Measurements from ENCODE around the gene LIFR. TPM values are rescaled to one million over a fixed set of nuclear protein-coding genes. Genes with fewer than 3 reads are reported as not detected.

LIFR gene
- total and polyA plus RNA-seq, 2 of the 4 experiments (the other 2 are of a cell fraction) = 1.9 to 10.4 TPM

DNA sequence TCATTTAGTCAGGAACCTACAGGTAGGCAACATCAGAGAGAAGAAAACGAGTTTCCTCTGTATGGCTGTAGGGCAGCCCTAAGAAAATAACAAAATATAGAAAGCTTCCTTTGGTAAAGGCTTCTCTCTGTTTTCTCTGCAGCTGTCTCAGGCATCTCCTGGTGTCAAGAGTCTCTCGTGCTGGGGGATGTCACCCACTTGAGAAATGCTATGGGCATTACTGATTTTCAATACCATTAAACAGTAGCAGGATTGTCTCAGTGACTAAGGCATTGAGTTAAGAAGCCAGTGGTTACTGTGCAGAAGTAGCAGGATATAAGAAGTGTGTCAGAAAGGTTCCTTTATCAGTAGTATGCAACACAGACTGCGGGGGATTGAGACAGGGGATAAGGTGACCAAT lies 32.4 kb downstream of the LIFR start:
- no CpG with 5 or more reads among the region's 3 CpGs for WGBS, 2 experiments (ENCODE audit: extremely low coverage in 2 of 2, insufficient read length in 1 of 2)
- H3K9me3 ChIP-seq (ENCODE audit: control insufficient read depth, insufficient read depth, low read length) = no peaks in the 10 kb centered on the region
- no peak for DNase-seq
- peaks cover 24% of the 10 kb centered on the region for H3K36me3 ChIP-seq (ENCODE audit: control insufficient read depth, insufficient read depth, low read length)
- no peak for TF ChIP-seq RAD21 (IDR thresholded peaks at IDR 0.05; ENCODE audit: low read length)
- TF ChIP-seq, protein P1, sequence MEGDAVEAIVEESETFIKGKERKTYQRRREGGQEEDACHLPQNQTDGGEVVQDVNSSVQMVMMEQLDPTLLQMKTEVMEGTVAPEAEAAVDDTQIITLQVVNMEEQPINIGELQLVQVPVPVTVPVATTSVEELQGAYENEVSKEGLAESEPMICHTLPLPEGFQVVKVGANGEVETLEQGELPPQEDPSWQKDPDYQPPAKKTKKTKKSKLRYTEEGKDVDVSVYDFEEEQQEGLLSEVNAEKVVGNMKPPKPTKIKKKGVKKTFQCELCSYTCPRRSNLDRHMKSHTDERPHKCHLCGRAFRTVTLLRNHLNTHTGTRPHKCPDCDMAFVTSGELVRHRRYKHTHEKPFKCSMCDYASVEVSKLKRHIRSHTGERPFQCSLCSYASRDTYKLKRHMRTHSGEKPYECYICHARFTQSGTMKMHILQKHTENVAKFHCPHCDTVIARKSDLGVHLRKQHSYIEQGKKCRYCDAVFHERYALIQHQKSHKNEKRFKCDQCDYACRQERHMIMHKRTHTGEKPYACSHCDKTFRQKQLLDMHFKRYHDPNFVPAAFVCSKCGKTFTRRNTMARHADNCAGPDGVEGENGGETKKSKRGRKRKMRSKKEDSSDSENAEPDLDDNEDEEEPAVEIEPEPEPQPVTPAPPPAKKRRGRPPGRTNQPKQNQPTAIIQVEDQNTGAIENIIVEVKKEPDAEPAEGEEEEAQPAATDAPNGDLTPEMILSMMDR (conservative IDR thresholded peaks at IDR 0.05; ENCODE audit: low read depth, low read length) = no peak
- TF ChIP-seq BHLHE40 (IDR thresholded peaks at IDR 0.05; ENCODE audit: low read depth, low read length) = no peak
- H3K4me3 ChIP-seq (ENCODE audit: insufficient read depth, low read depth, low read length) = no peak overlapping the region
- no peaks in the 10 kb centered on the region for H3K27me3 ChIP-seq (ENCODE audit: control insufficient read depth, insufficient read depth, low read length)
- no peak overlapping the region for H4K8ac ChIP-seq (ENCODE audit: low read depth in 2 of 2, low read length in 2 of 2)
- BruUV-seq (replicated peaks) = no TSS peak
- POLR2A ChIA-PET (ENCODE audit: unreplicated experiment) = no interaction called here
- no peak overlapping the region for H2BK20ac ChIP-seq (ENCODE audit: low read depth, low read length)
- H2BK5ac ChIP-seq (ENCODE audit: low read depth, low read length, poor library complexity, severe bottlenecking) = no peak overlapping the region
- no peak overlapping the region for H4K5ac ChIP-seq (ENCODE audit: low read depth, low read length)
- no peak overlapping the region for H2BK120ac ChIP-seq (ENCODE audit: low read depth, low read length)
- no peak overlapping the region for H2AK5ac ChIP-seq (ENCODE audit: low read depth, low read length)
- H2AFZ ChIP-seq (replicated peaks; ENCODE audit: low read length, poor library complexity) = no peak overlapping the region
- peaks cover 2% of the 10 kb centered on the region; the same call in 1 of the 2 replicates for H3K4me1 ChIP-seq (ENCODE audit: control insufficient read depth, insufficient read depth, low read length)
- H3K23ac ChIP-seq (ENCODE audit: low read depth, low read length) = no peak overlapping the region
- no peak overlapping the region for H3K14ac ChIP-seq (replicated peaks; ENCODE audit: low read depth, low read length)
- H3K56ac ChIP-seq (ENCODE audit: extremely low read depth, insufficient read depth, low read length) = no peak overlapping the region
- H3K79me1 ChIP-seq (ENCODE audit: low read depth in 1 of 2, low read length in 2 of 2) = 0 out of 4 replicates have a peak, but pooled peaks cover 0 to 6% of the 10 kb centered on the region in 2 experiments
- H4K20me1 ChIP-seq (ENCODE audit: insufficient read depth, low read length) = no peaks in the 10 kb centered on the region
- H3K18ac ChIP-seq (ENCODE audit: low read depth, low read length) = no peak overlapping the region
- no peak overlapping the region for H3K9ac ChIP-seq (ENCODE audit: low read depth, low read length)
- H4K91ac ChIP-seq (ENCODE audit: insufficient read depth, low read depth, low read length) = no peak overlapping the region
- H3K4me2 ChIP-seq (ENCODE audit: low read depth, low read length) = no peak overlapping the region
- no peak overlapping the region for H3K4ac ChIP-seq (ENCODE audit: low read depth, low read length)
- H3K9me1 ChIP-seq (ENCODE audit: insufficient read depth, low read length) = peaks cover 11% of the 10 kb centered on the region; the same call in 1 of the 2 replicates
- no peak for ATAC-seq (ENCODE audit: low read depth)
- no peak overlapping the region for H2AK9ac ChIP-seq (replicated peaks; ENCODE audit: low read depth, low read length, poor library complexity)
- no peak overlapping the region for H2BK15ac ChIP-seq (ENCODE audit: low read depth, low read length)
- H3K27ac ChIP-seq (ENCODE audit: insufficient read depth, low read length) = no peak overlapping the region
- intact Hi-C loops (cut with micrococcal nuclease) (no loop called here), dilution Hi-C loops (cut with HindIII; ENCODE audit: low sequenced_read_pairs, unreplicated experiment) (no loop called here), in situ Hi-C loops (cut with MboI; ENCODE audit: low sequenced_read_pairs) (no loop called here)
- CTCF ChIA-PET = no interaction called here
